ENCODE data around the gene ZNF827. TPM values are rescaled to one million over a fixed set of nuclear protein-coding genes. Genes with fewer than 3 reads are reported as not detected.

The ZNF827 gene
- total and polyA plus RNA-seq, 2 of the 8 experiments (the other 6 are each of a cell fraction or from before 2014, with no cell fraction given), result 25.3 to 26.2 TPM

GRCh38 chr4:145815027-145815612 is 123.5 kb downstream of the ZNF827 start:
- Histone ChIP-seq H3K36me3 (ENCODE audit: control insufficient read depth in 2 of 4, insufficient read depth in 4 of 4, low read length in 3 of 4) (peaks cover 0 to 44% (median 14%) of the 10 kb centered on the region in 4 experiments; a peak in 7 of 8 replicates), H2AK5ac (ENCODE audit: low read depth, low read length) (no peak overlapping the region), H3K4me2 (ENCODE audit: insufficient read depth in 1 of 2, low read depth in 2 of 2, low read length in 2 of 2) (no peak overlapping the region), H3K4me1 (replicated peaks in 1 of 4; ENCODE audit: control insufficient read depth in 3 of 4, insufficient read depth in 4 of 4, low read length in 3 of 4) (no peaks in the 10 kb centered on the region), H3K14ac (ENCODE audit: insufficient read length) (no peak overlapping the region), H3K9ac (replicated peaks in 1 of 4; ENCODE audit: extremely low read depth in 1 of 4, low read depth in 3 of 4, low read length in 3 of 4) (no peak overlapping the region), H3K27ac (ENCODE audit: low read depth, low read length) (no peak overlapping the region), H3K18ac (ENCODE audit: extremely low read depth, low read length) (no peak overlapping the region), H3K4me3 (ENCODE audit: extremely low read depth in 1 of 4, insufficient read depth in 2 of 4, low read depth in 3 of 4, low read length in 4 of 4) (no peak overlapping the region), H2BK12ac (ENCODE audit: low read depth, low read length) (no peak overlapping the region), H3K23ac (ENCODE audit: insufficient read length) (no peak overlapping the region), H3K4ac (replicated peaks; ENCODE audit: insufficient read length, low read depth, low read length) (no peak overlapping the region), H3K23me2 (ENCODE audit: low read depth, low read length) (no peaks in the 10 kb centered on the region), H2BK120ac (replicated peaks; ENCODE audit: low read depth, low read length) (no peak overlapping the region), H3K9me3 (ENCODE audit: insufficient read depth in 2 of 2, low read depth in 1 of 2, low read length in 1 of 2) (peaks cover 0 to 2% of the 10 kb centered on the region in 2 experiments; a peak in 1 of 4 replicates), H2BK20ac (ENCODE audit: low read length) (no peak overlapping the region), H4K5ac (ENCODE audit: insufficient read length, low read depth, low read length) (no peak overlapping the region), H3K79me2 (ENCODE audit: control insufficient read depth in 1 of 2, insufficient read depth in 2 of 2, low read length in 2 of 2) (no peaks in the 10 kb centered on the region), H3K56ac (replicated peaks; ENCODE audit: insufficient read length, low read depth, low read length) (no peak overlapping the region), H2BK15ac (ENCODE audit: low read length) (no peak overlapping the region), H4K20me1 (replicated peaks in 1 of 2; ENCODE audit: control insufficient read depth in 1 of 2, insufficient read depth in 2 of 2, low read length in 2 of 2) (no peaks in the 10 kb centered on the region), H3K79me1 (ENCODE audit: low read depth, low read length) (no peaks in the 10 kb centered on the region), H4K8ac (ENCODE audit: extremely low read depth, insufficient read depth, low read length) (no peak overlapping the region), H2AFZ (ENCODE audit: low read length) (no peak overlapping the region), H3K27me3 (replicated peaks in 1 of 4; ENCODE audit: control insufficient read depth in 3 of 4, extremely low read depth in 1 of 4, insufficient read depth in 3 of 4, low read length in 3 of 4) (no peaks in the 10 kb centered on the region), H4K91ac (replicated peaks; ENCODE audit: insufficient read length, low read length) (no peak overlapping the region), H2BK5ac (ENCODE audit: low read depth, low read length) (no peak overlapping the region)
- POLR2A ChIA-PET (ENCODE audit: partially characterized antibody), result no interaction called here
- FAIRE-seq, result no peak
- CTCF ChIA-PET (ENCODE audit: partially characterized antibody), result interaction anchor here (0.6 kb wide), 1 partner anchor 214 kb away, joined by 3 read pairs; no protein-coding TSS in a partner anchor
- 91% methylated on average over 1 of the region's 1 CpG; no CpG with 5 or more reads in 1 of the 2 experiments for WGBS, 2 experiments (ENCODE audit: extremely low coverage in 1 of 2, insufficient coverage in 1 of 2, insufficient read length in 1 of 2, insufficient replicate concordance in 2 of 2, low coverage in 1 of 2, low lambda C conversion rate in 2 of 2, missing lambda C conversion rate in 1 of 2)
- TF ChIP-seq BCL11A (IDR thresholded peaks at IDR 0.05; ENCODE audit: low read depth in 2 of 2, low read length in 2 of 2) (no peak), NANOG (IDR thresholded peaks at IDR 0.05; ENCODE audit: insufficient read depth, low read depth, low read length, poor library complexity, severe bottlenecking) (no peak), SAP30 (IDR thresholded peaks at IDR 0.05; ENCODE audit: insufficient read depth, insufficient replicate concordance, low read length) (no peak), ATF3 (IDR thresholded peaks at IDR 0.05; ENCODE audit: insufficient read depth, low read depth, low read length) (no peak), JUND (IDR thresholded peaks at IDR 0.05; ENCODE audit: low read length) (no peak), FOSL1 (IDR thresholded peaks at IDR 0.05; ENCODE audit: insufficient read depth, low read depth, low read length) (no peak), ZNF274 (IDR thresholded peaks at IDR 0.05; ENCODE audit: borderline replicate concordance, extremely low read depth, low read length) (no peak), USF2 (IDR thresholded peaks at IDR 0.05; ENCODE audit: low read length) (no peak), RXRA (IDR thresholded peaks at IDR 0.05; ENCODE audit: insufficient read depth, low read depth, low read length) (no peak), SP4 (IDR thresholded peaks at IDR 0.05; ENCODE audit: low read length) (no peak)
- DNase-seq (ENCODE audit: low read depth in 1 of 2, low spot score in 2 of 2), result no peak

Measured in H1 (cell line).